CD14-positive monocyte (primary cell): ENCODE data around the gene CIITA. TPM values are rescaled to one million over a fixed set of nuclear protein-coding genes. Genes with fewer than 3 reads are reported as not detected.

ENCODE experiments used
- DNase-seq, 3 donors: peaks; one replicate each; pipeline ENCODE4 v3.0.0-alpha.2; 2011 to 2022
- H2AFZ ChIP-seq: 2 replicates; pipeline ENCODE4 v1.6.0; 2012; ENCODE audit warnings: mild to moderate bottlenecking, low read depth, low read length, inconsistent platforms; ENCODE audit not compliant: insufficient read depth, poor library complexity, severe bottlenecking
- H3K27ac ChIP-seq, 2 donors: 1 replicate in 1 of 2; 2 replicates in 1 of 2; pipeline ENCODE4 v1.5.1; 2012 to 2013; ENCODE audit warnings: low read length in 2 of 2, control low read depth in 1 of 2, inconsistent platforms in 1 of 2, low read depth in 1 of 2, mild to moderate bottlenecking in 1 of 2
- H3K27me3 ChIP-seq, 2 donors: one replicate each; pipeline versions ENCODE4 v1.6.0 to v1.6.1; 2011 to 2013; ENCODE audit warnings: low read length in 2 of 2; ENCODE audit not compliant: control insufficient read depth in 2 of 2, insufficient read depth in 2 of 2
- H3K36me3 ChIP-seq, 2 donors: replicated peaks in 1 of 2; 1 replicate in 1 of 2; 2 replicates in 1 of 2; pipeline versions ENCODE4 v1.5.1 to v1.6.1; 2012 to 2013; ENCODE audit warnings: low read length in 2 of 2, control low read depth in 1 of 2, inconsistent platforms in 1 of 2, mild to moderate bottlenecking in 1 of 2; ENCODE audit not compliant: insufficient read depth in 2 of 2, control insufficient read depth in 1 of 2
- H3K4me1 ChIP-seq, 2 donors: 1 replicate in 1 of 2; 2 replicates in 1 of 2; pipeline versions ENCODE4 v1.5.1 to v1.6.1; 2012 to 2013; ENCODE audit warnings: low read length in 2 of 2, control low read depth in 1 of 2, inconsistent platforms in 1 of 2, mild to moderate bottlenecking in 1 of 2, moderate library complexity in 1 of 2; ENCODE audit not compliant: insufficient read depth in 2 of 2, control insufficient read depth in 1 of 2
- H3K4me2 ChIP-seq: replicated peaks from 2 replicates; pipeline ENCODE3; 2012; ENCODE audit warnings: low read length, moderate library complexity, mild to moderate bottlenecking; ENCODE audit not compliant: poor library complexity, severe bottlenecking; ENCODE audit errors: extremely low read depth
- H3K4me3 ChIP-seq, 3 experiments: fragments of 200-600 bp in 1 of 3; sonication (generic) in 1 of 3; replicated peaks in 1 of 3; 1 replicate in 2 of 3; 2 replicates in 1 of 3; pipeline ENCODE4 v1.5.1; 2011 to 2013; ENCODE audit warnings: low read length in 3 of 3, mild to moderate bottlenecking in 3 of 3, control low read depth in 2 of 3, low read depth in 2 of 3, inconsistent platforms in 1 of 3, moderate library complexity in 1 of 3
- H3K79me2 ChIP-seq: 2 replicates; pipeline ENCODE4 v1.6.0; 2012; ENCODE audit warnings: mild to moderate bottlenecking, control low read depth, inconsistent platforms, low read length, moderate library complexity; ENCODE audit not compliant: insufficient read depth
- H3K9ac ChIP-seq: 2 replicates; pipeline ENCODE4 v1.6.0; 2017; ENCODE audit warnings: low read length, mild to moderate bottlenecking; ENCODE audit not compliant: insufficient read depth, poor library complexity, severe bottlenecking
- H3K9me3 ChIP-seq, 2 donors: replicated peaks in 1 of 2; 1 replicate in 1 of 2; 2 replicates in 1 of 2; pipeline versions ENCODE4 v1.5.1 to v1.6.1; 2012 to 2013; ENCODE audit warnings: low read length in 2 of 2, control low read depth in 1 of 2; ENCODE audit not compliant: control insufficient read depth in 1 of 2, insufficient read depth in 1 of 2
- H4K20me1 ChIP-seq: 2 replicates; pipeline ENCODE4 v1.6.0; 2012; ENCODE audit warnings: mild to moderate bottlenecking, low read length, control low read depth, moderate library complexity; ENCODE audit not compliant: insufficient read depth
- H3K27ac Mint-ChIP-seq, 7 donors: one replicate each; pipeline ENCODE4 v1.8.0; 2020; ENCODE audit warnings: mild to moderate bottlenecking in 7 of 7, mixed read lengths in 7 of 7, moderate library complexity in 6 of 7, inconsistent platforms in 2 of 7
- H3K27me3 Mint-ChIP-seq, 3 donors: one replicate each; pipeline ENCODE4 v1.8.0; 2021 to 2022; ENCODE audit warnings: low read depth in 3 of 3, mild to moderate bottlenecking in 3 of 3, mixed read lengths in 3 of 3, moderate library complexity in 3 of 3, inconsistent platforms in 1 of 3
- H3K36me3 Mint-ChIP-seq, 2 donors: one replicate each; pipeline ENCODE4 v1.8.0; 2020; ENCODE audit warnings: mixed read lengths in 2 of 2, inconsistent platforms in 1 of 2, mild to moderate bottlenecking in 1 of 2
- H3K4me1 Mint-ChIP-seq: one replicate; pipeline ENCODE4 v1.8.0; 2020; ENCODE audit warnings: mild to moderate bottlenecking, mixed read lengths
- H3K4me3 Mint-ChIP-seq, 2 donors: one replicate each; pipeline ENCODE4 v1.8.0; 2020; ENCODE audit warnings: mild to moderate bottlenecking in 2 of 2, mixed read lengths in 2 of 2, moderate library complexity in 1 of 2
- H3K9me3 Mint-ChIP-seq, 7 donors: one replicate each; pipeline ENCODE4 v1.8.0; 2020 to 2022; ENCODE audit warnings: mixed read lengths in 7 of 7, mild to moderate bottlenecking in 6 of 7, moderate library complexity in 6 of 7, inconsistent platforms in 2 of 7
- CTCF ChIP-seq: fragments of 200-600 bp; IDR thresholded peaks from one replicate; pipeline ENCODE4 v1.8.0; 2022; ENCODE audit warnings: antibody characterized with exemption, mild to moderate bottlenecking
- WGBS: methylation state at CpG from one replicate; pipeline ENCODE4 v1.1.5; 2013; ENCODE audit warnings: missing lambda C conversion rate; ENCODE audit not compliant: insufficient coverage; 5-methylcytosine and 5-hydroxymethylcytosine counted together
- intact Hi-C, 2 donors: fragments of 100-400 bp; cut with micrococcal nuclease; formaldehyde crosslinking; loops; one replicate each; pipeline versions ENCODE4 v1.15.0 to v1.15.1; 2023
- polyA plus RNA-seq, 3 donors: library from polyadenylated mRNA; depleted of rRNA in 1 of 3; unstranded in 2 of 3; stranded (reverse) in 1 of 3; fragments of 300-500 nt in 2 of 3; fragments of >200 nt in 1 of 3; fragmentation: Illumina TruSeq in 2 of 3; gene quantifications; 1 replicate in 2 of 3; 2 replicates in 1 of 3; pipeline ENCODE4 v1.2.3, GENCODE V29; 2012 to 2021

Gene CIITA
- polyA plus RNA-seq, 3 donors: 15.6 to 178 (median 22.1) TPM

GRCh38 chr16:10951026-10951425, 74.0 kb downstream of the CIITA start:
- intact Hi-C loops: no loop called here
- Histone ChIP-seq H3K9me3 (no peaks in the 10 kb centered on the region), H3K27ac (no peak overlapping the region), H3K4me1 (peaks cover 17 to 22% of the 10 kb centered on the region in 2 donors), H3K9ac (no peak overlapping the region), H4K20me1 (peaks cover 88% of the 10 kb centered on the region), H3K27me3 (no peaks in the 10 kb centered on the region), H3K79me2 (peaks cover 61% of the 10 kb centered on the region), H2AFZ (no peak overlapping the region), H3K36me3 (no peaks in the 10 kb centered on the region), H3K4me3 (no peak overlapping the region), H3K4me2 (no peak overlapping the region)
- 82% methylated on average over 3 of the region's 4 CpGs for WGBS
- no peak for DNase-seq
- Mint-ChIP-seq H3K27me3 (peaks cover 0 to 6% (median 0%) of the 10 kb centered on the region in 3 donors), H3K27ac (no peak overlapping the region), H3K9me3 (no peaks in the 10 kb centered on the region), H3K36me3 (peaks cover 8 to 10% of the 10 kb centered on the region in 2 donors), H3K4me3 (no peak overlapping the region), H3K4me1 (peaks cover 36% of the 10 kb centered on the region)
- no peak for TF ChIP-seq CTCF

GRCh38 chr16:10954903-10955302, 77.9 kb downstream of the CIITA start:
- peaks cover 6 to 8% of the 10 kb centered on the region in 2 donors for H3K4me1 ChIP-seq
- TF ChIP-seq CTCF: no peak
- intact Hi-C loops: no loop called here
- H3K36me3 ChIP-seq: peaks cover 3 to 21% of the 10 kb centered on the region in 2 donors
- H3K79me2 ChIP-seq: peaks cover 35% of the 10 kb centered on the region
- WGBS: 90% methylated on average over 4 of the region's 7 CpGs
- no peaks in the 10 kb centered on the region for H3K9me3 ChIP-seq
- H3K27me3 ChIP-seq: no peaks in the 10 kb centered on the region
- no peaks in the 10 kb centered on the region for H3K9me3 Mint-ChIP-seq
- H2AFZ ChIP-seq: no peak overlapping the region
- H3K4me3 ChIP-seq: no peak overlapping the region
- no peak overlapping the region for H3K4me2 ChIP-seq
- DNase-seq: no peak
- H3K36me3 Mint-ChIP-seq: peaks cover 29 to 32% of the 10 kb centered on the region in 2 donors
- peaks cover 0 to 5% (median 0%) of the 10 kb centered on the region in 3 donors for H3K27me3 Mint-ChIP-seq
- H3K9ac ChIP-seq: no peak overlapping the region
- peak overlapping the region in 1 of 7 donors; percentile 23 for H3K27ac Mint-ChIP-seq
- H3K4me1 Mint-ChIP-seq: peaks cover 24% of the 10 kb centered on the region
- peaks cover 73% of the 10 kb centered on the region for H4K20me1 ChIP-seq
- H3K27ac ChIP-seq: no peak overlapping the region
- H3K4me3 Mint-ChIP-seq: no peak overlapping the region
